ENCODE measurements around the gene TMEM184C.

TMEM184C gene

DNA sequence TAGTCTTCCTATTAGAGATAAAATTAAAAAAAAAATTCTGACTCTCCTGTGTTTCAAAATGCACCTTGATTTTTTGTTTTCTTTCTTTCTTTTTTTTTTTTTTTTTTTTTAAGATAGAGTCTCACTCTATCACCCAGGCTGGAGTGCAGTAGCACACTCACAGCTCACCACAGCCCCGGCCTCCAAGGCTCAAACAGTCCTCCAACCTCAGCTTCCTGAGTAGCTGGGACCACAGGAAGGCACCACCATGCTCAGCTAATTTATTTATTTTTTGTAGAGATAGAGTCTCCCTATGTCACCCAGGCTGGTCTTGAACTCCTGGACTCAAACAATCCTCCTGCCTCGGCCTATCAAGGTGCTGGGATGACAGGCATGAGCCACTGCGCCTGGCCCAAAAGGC, 41.1 kb upstream of the TMEM184C start:
- Histone ChIP-seq H3K36me3 (ENCODE audit: insufficient read depth, low read length) (no peaks in the 10 kb centered on the region), H2AFZ (ENCODE audit: low read length) (no peak overlapping the region), H3K4me3 (ENCODE audit: low read length, poor library complexity, severe bottlenecking) (no peak overlapping the region), H3K9me2 (replicated peaks; ENCODE audit: low read depth, low read length) (no peaks in the 10 kb centered on the region), H4K20me1 (ENCODE audit: insufficient read depth, low read length, poor library complexity, severe bottlenecking) (no peaks in the 10 kb centered on the region), H3K4me1 (ENCODE audit: insufficient read depth, low read length, poor library complexity, severe bottlenecking) (peaks cover 27% of the 10 kb centered on the region), H3F3A (ENCODE audit: low read depth) (no peaks in the 10 kb centered on the region), H3K4me2 (ENCODE audit: low read depth, low read length, poor library complexity, severe bottlenecking) (peak overlapping the region; percentile 54), H3K79me2 (ENCODE audit: insufficient read depth, low read length) (no peaks in the 10 kb centered on the region), H3K27me3 (ENCODE audit: insufficient read depth, low read length, poor library complexity, severe bottlenecking) (no peaks in the 10 kb centered on the region), H3K9ac (ENCODE audit: low read depth, low read length, poor library complexity, severe bottlenecking) (no peak overlapping the region), H3K9me3 (ENCODE audit: insufficient read depth, low read depth, low read length) (no peaks in the 10 kb centered on the region)
- TF ChIP-seq EZH2phosphoT487 (IDR thresholded peaks at IDR 0.05; ENCODE audit: borderline replicate concordance), result no peak

DNA sequence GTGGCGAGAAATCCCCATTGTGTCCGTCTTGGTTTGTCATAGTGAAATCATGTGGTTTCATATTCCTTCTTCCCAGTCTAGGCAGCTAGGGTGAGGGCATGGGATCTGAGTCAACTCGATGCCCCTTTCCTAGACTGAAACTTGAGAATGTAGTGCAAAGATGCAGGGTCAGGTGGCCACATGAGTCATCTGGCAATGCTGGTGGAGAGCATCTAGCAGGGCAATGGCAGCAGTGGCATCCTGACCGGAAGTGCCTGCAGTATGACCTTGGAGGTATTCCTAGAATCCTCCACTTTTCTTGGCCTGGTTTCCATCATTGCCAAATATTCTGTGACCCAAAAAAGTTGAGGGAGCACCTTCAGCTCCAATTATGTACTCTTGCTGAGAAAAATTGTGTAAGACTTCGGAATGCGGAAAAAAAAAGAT, 39.1 kb upstream of the TMEM184C start:
- no peaks in the 10 kb centered on the region for H3K9me3 ChIP-seq (ENCODE audit: insufficient read depth, low read depth, low read length)

DNA sequence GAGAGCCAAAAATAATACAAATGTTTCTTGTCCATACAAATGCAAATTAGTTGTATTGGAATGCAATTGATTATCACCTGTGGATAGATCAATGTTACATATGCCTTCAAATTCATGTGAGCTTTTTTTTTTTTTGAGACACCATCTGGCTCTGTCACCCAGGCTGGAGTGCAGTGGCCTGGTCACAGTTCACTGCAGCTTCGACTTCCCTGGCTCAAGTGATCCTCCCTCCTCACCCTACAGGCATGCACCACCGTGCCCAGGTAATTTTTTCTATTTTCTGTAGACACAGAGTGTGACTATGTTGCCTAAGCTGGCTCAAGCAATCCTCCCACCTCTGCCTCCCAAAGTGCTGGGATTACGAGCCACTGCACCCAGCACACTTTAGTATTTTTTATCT, 38.6 kb upstream of the TMEM184C start:
- TF ChIP-seq EZH2phosphoT487 (IDR thresholded peaks at IDR 0.05; ENCODE audit: borderline replicate concordance), result no peak
- TF ChIP-seq, protein P1, sequence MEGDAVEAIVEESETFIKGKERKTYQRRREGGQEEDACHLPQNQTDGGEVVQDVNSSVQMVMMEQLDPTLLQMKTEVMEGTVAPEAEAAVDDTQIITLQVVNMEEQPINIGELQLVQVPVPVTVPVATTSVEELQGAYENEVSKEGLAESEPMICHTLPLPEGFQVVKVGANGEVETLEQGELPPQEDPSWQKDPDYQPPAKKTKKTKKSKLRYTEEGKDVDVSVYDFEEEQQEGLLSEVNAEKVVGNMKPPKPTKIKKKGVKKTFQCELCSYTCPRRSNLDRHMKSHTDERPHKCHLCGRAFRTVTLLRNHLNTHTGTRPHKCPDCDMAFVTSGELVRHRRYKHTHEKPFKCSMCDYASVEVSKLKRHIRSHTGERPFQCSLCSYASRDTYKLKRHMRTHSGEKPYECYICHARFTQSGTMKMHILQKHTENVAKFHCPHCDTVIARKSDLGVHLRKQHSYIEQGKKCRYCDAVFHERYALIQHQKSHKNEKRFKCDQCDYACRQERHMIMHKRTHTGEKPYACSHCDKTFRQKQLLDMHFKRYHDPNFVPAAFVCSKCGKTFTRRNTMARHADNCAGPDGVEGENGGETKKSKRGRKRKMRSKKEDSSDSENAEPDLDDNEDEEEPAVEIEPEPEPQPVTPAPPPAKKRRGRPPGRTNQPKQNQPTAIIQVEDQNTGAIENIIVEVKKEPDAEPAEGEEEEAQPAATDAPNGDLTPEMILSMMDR (conservative IDR thresholded peaks at IDR 0.05; ENCODE audit: low read length), result no peak
- Histone ChIP-seq H2AFZ (ENCODE audit: low read length) (no peak overlapping the region), H3K9ac (ENCODE audit: low read depth, low read length, poor library complexity, severe bottlenecking) (no peak overlapping the region), H4K20me1 (ENCODE audit: insufficient read depth, low read length, poor library complexity, severe bottlenecking) (no peaks in the 10 kb centered on the region), H3F3A (ENCODE audit: low read depth) (no peaks in the 10 kb centered on the region), H3K9me2 (replicated peaks; ENCODE audit: low read depth, low read length) (no peaks in the 10 kb centered on the region), H3K27me3 (ENCODE audit: insufficient read depth, low read length, poor library complexity, severe bottlenecking) (no peaks in the 10 kb centered on the region), H3K4me2 (ENCODE audit: low read depth, low read length, poor library complexity, severe bottlenecking) (no peak overlapping the region), H3K79me2 (ENCODE audit: insufficient read depth, low read length) (no peaks in the 10 kb centered on the region), H3K4me1 (ENCODE audit: insufficient read depth, low read length, poor library complexity, severe bottlenecking) (peaks cover 40% of the 10 kb centered on the region), H3K4me3 (ENCODE audit: low read length, poor library complexity, severe bottlenecking) (no peak overlapping the region), H3K36me3 (ENCODE audit: insufficient read depth, low read length) (no peaks in the 10 kb centered on the region), H3K9me3 (ENCODE audit: insufficient read depth, low read depth, low read length) (no peaks in the 10 kb centered on the region)

More for the DNA sequence above, 39.1 kb upstream of the TMEM184C start:
- peaks cover 40% of the 10 kb centered on the region for H3K4me1 ChIP-seq (ENCODE audit: insufficient read depth, low read length, poor library complexity, severe bottlenecking)
- no peak for TF ChIP-seq EZH2phosphoT487 (IDR thresholded peaks at IDR 0.05; ENCODE audit: borderline replicate concordance)
- TF ChIP-seq, protein P1 (conservative IDR thresholded peaks at IDR 0.05; ENCODE audit: low read length), result no peak
- H2AFZ ChIP-seq (ENCODE audit: low read length), result no peak overlapping the region
- H3K4me2 ChIP-seq (ENCODE audit: low read depth, low read length, poor library complexity, severe bottlenecking), result no peak overlapping the region
- no peaks in the 10 kb centered on the region for H4K20me1 ChIP-seq (ENCODE audit: insufficient read depth, low read length, poor library complexity, severe bottlenecking)
- no peaks in the 10 kb centered on the region for H3F3A ChIP-seq (ENCODE audit: low read depth)
- H3K27me3 ChIP-seq (ENCODE audit: insufficient read depth, low read length, poor library complexity, severe bottlenecking), result no peaks in the 10 kb centered on the region
- H3K4me3 ChIP-seq (ENCODE audit: low read length, poor library complexity, severe bottlenecking), result no peak overlapping the region
- H3K79me2 ChIP-seq (ENCODE audit: insufficient read depth, low read length), result no peaks in the 10 kb centered on the region
- H3K9me2 ChIP-seq (replicated peaks; ENCODE audit: low read depth, low read length), result no peaks in the 10 kb centered on the region
- no peaks in the 10 kb centered on the region for H3K36me3 ChIP-seq (ENCODE audit: insufficient read depth, low read length)
- H3K9ac ChIP-seq (ENCODE audit: low read depth, low read length, poor library complexity, severe bottlenecking), result no peak overlapping the region

DNA sequence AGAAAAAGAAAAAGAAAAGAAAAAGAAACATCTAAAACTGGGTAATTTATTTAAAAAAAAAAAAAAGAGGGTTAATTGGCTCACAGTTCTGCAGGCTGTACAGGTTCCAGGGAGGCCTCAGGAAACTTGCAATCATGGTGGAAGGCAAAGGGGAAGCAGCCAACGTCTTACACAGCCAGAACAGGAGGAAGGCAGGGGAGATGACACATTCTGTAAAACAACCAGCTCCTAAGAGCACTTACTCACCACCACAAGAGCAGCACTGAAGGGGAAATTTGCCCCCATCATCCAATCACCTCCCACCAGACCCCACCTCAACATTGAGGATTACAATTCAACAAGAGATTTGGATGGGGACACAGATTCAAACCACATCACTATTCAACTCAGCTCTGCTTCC, 36.8 kb upstream of the TMEM184C start:
- Histone ChIP-seq H3K9me2 (replicated peaks; ENCODE audit: low read depth, low read length) (no peaks in the 10 kb centered on the region), H3K79me2 (ENCODE audit: insufficient read depth, low read length) (no peaks in the 10 kb centered on the region), H3K9me3 (ENCODE audit: insufficient read depth, low read depth, low read length) (no peaks in the 10 kb centered on the region), H3F3A (ENCODE audit: low read depth) (no peaks in the 10 kb centered on the region), H3K4me2 (ENCODE audit: low read depth, low read length, poor library complexity, severe bottlenecking) (no peak overlapping the region), H4K20me1 (ENCODE audit: insufficient read depth, low read length, poor library complexity, severe bottlenecking) (no peaks in the 10 kb centered on the region), H3K36me3 (ENCODE audit: insufficient read depth, low read length) (no peaks in the 10 kb centered on the region), H2AFZ (ENCODE audit: low read length) (no peak overlapping the region), H3K4me3 (ENCODE audit: low read length, poor library complexity, severe bottlenecking) (no peak overlapping the region), H3K9ac (ENCODE audit: low read depth, low read length, poor library complexity, severe bottlenecking) (no peak overlapping the region), H3K4me1 (ENCODE audit: insufficient read depth, low read length, poor library complexity, severe bottlenecking) (peaks cover 38% of the 10 kb centered on the region), H3K27me3 (ENCODE audit: insufficient read depth, low read length, poor library complexity, severe bottlenecking) (no peaks in the 10 kb centered on the region)
- TF ChIP-seq, protein P1 (conservative IDR thresholded peaks at IDR 0.05; ENCODE audit: low read length), result no peak
- TF ChIP-seq EZH2phosphoT487 (IDR thresholded peaks at IDR 0.05; ENCODE audit: borderline replicate concordance), result no peak

Data from Loucy (cell line).